Measurements from ENCODE around the gene TANC1. TPM values are rescaled to one million over a fixed set of nuclear protein-coding genes. Genes with fewer than 3 reads are reported as not detected.

Gene TANC1
- total and polyA plus RNA-seq, 7 donors: 3.6 to 74.5 (median 47.0) TPM

DNA sequence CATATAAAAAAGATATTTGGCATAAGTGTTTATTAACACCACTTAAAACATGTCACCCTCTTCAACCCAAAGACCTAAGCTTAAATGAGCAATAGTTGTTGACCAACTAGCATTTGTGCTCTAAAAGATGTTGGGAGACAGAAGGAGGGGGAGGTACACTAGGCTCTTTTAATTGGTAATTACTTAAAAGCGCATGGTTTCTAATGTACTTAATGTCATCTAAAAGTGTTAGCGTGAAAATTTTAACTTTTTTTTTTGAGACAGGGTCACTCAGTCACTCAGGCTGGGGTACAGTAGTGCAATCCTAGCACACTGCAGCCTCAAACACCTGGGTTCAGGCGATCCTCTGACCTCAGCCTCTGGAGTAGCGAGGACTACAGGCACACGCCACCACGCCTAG, 312.6 kb downstream of the TANC1 start:
- DNase-seq: no peak
- Histone ChIP-seq H3K4me3 (no peak overlapping the region), H3K4me1 (peaks cover 0 to 9% (median 7%) of the 10 kb centered on the region in 4 donors), H3K27me3 (no peaks in the 10 kb centered on the region), H3K27ac (no peak overlapping the region), H3K36me3 (peaks cover 0 to 41% (median 0%) of the 10 kb centered on the region in 4 donors), H3K9me3 (no peaks in the 10 kb centered on the region)
- TF ChIP-seq POLR2A (IDR thresholded peaks at IDR 0.05) (no peak), EP300 (IDR thresholded peaks at IDR 0.05) (no peak), POLR2AphosphoS5 (IDR thresholded peaks at IDR 0.05) (no peak)
- TF ChIP-seq, protein P1, sequence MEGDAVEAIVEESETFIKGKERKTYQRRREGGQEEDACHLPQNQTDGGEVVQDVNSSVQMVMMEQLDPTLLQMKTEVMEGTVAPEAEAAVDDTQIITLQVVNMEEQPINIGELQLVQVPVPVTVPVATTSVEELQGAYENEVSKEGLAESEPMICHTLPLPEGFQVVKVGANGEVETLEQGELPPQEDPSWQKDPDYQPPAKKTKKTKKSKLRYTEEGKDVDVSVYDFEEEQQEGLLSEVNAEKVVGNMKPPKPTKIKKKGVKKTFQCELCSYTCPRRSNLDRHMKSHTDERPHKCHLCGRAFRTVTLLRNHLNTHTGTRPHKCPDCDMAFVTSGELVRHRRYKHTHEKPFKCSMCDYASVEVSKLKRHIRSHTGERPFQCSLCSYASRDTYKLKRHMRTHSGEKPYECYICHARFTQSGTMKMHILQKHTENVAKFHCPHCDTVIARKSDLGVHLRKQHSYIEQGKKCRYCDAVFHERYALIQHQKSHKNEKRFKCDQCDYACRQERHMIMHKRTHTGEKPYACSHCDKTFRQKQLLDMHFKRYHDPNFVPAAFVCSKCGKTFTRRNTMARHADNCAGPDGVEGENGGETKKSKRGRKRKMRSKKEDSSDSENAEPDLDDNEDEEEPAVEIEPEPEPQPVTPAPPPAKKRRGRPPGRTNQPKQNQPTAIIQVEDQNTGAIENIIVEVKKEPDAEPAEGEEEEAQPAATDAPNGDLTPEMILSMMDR (IDR thresholded peaks at IDR 0.05): no peak
- 86 to 96% methylated on average over 6 of the region's 6 CpGs for WGBS, 2 donors
- intact Hi-C loops (cut with DNase I): loop anchor here (10.0 kb wide), 4 partner anchors 334 to 1406 kb away; partner anchors contain the start of genes ACVR1, BAZ2B and MARCHF7

Small RNAs within 50 kb of the gene (small RNA-seq; reads per million reads assigned to genes)
- gene MIR6888 (0 to 0.22 (median 0) reads per million in 3 donors), gene RNU2-21P (0 reads per million in 3 donors), gene RNU6-580P (0 reads per million in 3 donors)

Other genes with a start within 250 kb of the TANC1 start
- 1 to 10 TPM in 3 of 4 donors, not detected in 1; 1.5 to 4.6 (median 4.1) TPM for gene DAPL1, start 173.3 kb upstream of the TANC1 start, total RNA-seq
- gene DAPL1, start 173.3 kb upstream of the TANC1 start, polyA plus RNA-seq: 1 to 10 TPM in 2 of 3 donors, not detected in 1; 1.2 to 6.0 TPM

Data from sigmoid colon (tissue), 7 donors.